Measurements from ENCODE around the gene DGCR6.
"Not testable (repeated sequence)": the region's sequence is repeated elsewhere in the genome, so short reads cannot be mapped to it uniquely, and the experiment has no call there.

Gene DGCR6

GRCh38 chr22:18947905-18948304 lies 41.8 kb downstream of the DGCR6 start:
- H3K27me3 ChIP-seq (ENCODE audit: insufficient read depth, low read depth) = 0 out of 2 replicates have a peak, but pooled peaks cover 3% of the 10 kb centered on the region
- no peak overlapping the region for H2AFZ ChIP-seq (ENCODE audit: low read depth)
- no peak for TF ChIP-seq CTCF (conservative IDR thresholded peaks at IDR 0.05; ENCODE audit: low read depth, low read length)
- no peak overlapping the region for H3K9ac ChIP-seq
- no peaks in the 10 kb centered on the region for H4K20me1 ChIP-seq (ENCODE audit: insufficient read depth)
- H3K4me3 ChIP-seq (IDR thresholded peaks at IDR 0.05; ENCODE audit: insufficient read depth, low read depth, low read length) = no peak overlapping the region
- no peak overlapping the region for H3K4me2 ChIP-seq
- no peaks in the 10 kb centered on the region for H3K4me1 ChIP-seq (ENCODE audit: low read depth, poor library complexity, severe bottlenecking)
- H3K36me3 ChIP-seq (ENCODE audit: insufficient read depth) = no peaks in the 10 kb centered on the region
- H3K79me2 ChIP-seq (ENCODE audit: insufficient read depth, low read depth) = no peaks in the 10 kb centered on the region
- H3K27ac ChIP-seq = no peak overlapping the region

- TF ChIP-seq CTCF (conservative IDR thresholded peaks at IDR 0.05; ENCODE audit: low read depth, low read length) = no peak
- H2AFZ ChIP-seq (ENCODE audit: low read depth) = no peak overlapping the region
- no peaks in the 10 kb centered on the region for H3K36me3 ChIP-seq (ENCODE audit: insufficient read depth)
- no peaks in the 10 kb centered on the region for H4K20me1 ChIP-seq (ENCODE audit: insufficient read depth)
- H3K4me1 ChIP-seq (ENCODE audit: low read depth, poor library complexity, severe bottlenecking) = no peaks in the 10 kb centered on the region
- no peak overlapping the region for H3K4me3 ChIP-seq (IDR thresholded peaks at IDR 0.05; ENCODE audit: insufficient read depth, low read depth, low read length)
- H3K9ac ChIP-seq = no peak overlapping the region
- 0 out of 2 replicates have a peak, but pooled peaks cover 3% of the 10 kb centered on the region for H3K27me3 ChIP-seq (ENCODE audit: insufficient read depth, low read depth)
- no peaks in the 10 kb centered on the region for H3K79me2 ChIP-seq (ENCODE audit: insufficient read depth, low read depth)
- H3K27ac ChIP-seq = no peak overlapping the region
- no peak overlapping the region for H3K4me2 ChIP-seq
Observed at GRCh38 chr22:18950141-18950540, 44.0 kb downstream of the DGCR6 start.

- Histone ChIP-seq H3K27me3 (ENCODE audit: insufficient read depth, low read depth) (peaks cover 18% of the 10 kb centered on the region; the same call in 1 of the 2 replicates), H3K4me1 (ENCODE audit: low read depth, poor library complexity, severe bottlenecking) (no peaks in the 10 kb centered on the region), H2AFZ (ENCODE audit: low read depth) (no peak overlapping the region), H4K20me1 (ENCODE audit: insufficient read depth) (no peaks in the 10 kb centered on the region), H3K9ac (no peak overlapping the region), H3K4me3 (IDR thresholded peaks at IDR 0.05; ENCODE audit: insufficient read depth, low read depth, low read length) (no peak overlapping the region), H3K4me2 (no peak overlapping the region), H3K27ac (no peak overlapping the region), H3K36me3 (ENCODE audit: insufficient read depth) (no peaks in the 10 kb centered on the region), H3K79me2 (ENCODE audit: insufficient read depth, low read depth) (no peaks in the 10 kb centered on the region)
- no peak for TF ChIP-seq CTCF (conservative IDR thresholded peaks at IDR 0.05; ENCODE audit: low read depth, low read length)
Observed at GRCh38 chr22:18952022-18952421, 45.9 kb downstream of the DGCR6 start.

- H3K79me2 ChIP-seq (ENCODE audit: insufficient read depth, low read depth); H2AFZ ChIP-seq (ENCODE audit: low read depth); H3K4me1 ChIP-seq (ENCODE audit: low read depth, poor library complexity, severe bottlenecking); H4K20me1 ChIP-seq (ENCODE audit: insufficient read depth); H3K9ac ChIP-seq; H3K4me2 ChIP-seq; H3K27ac ChIP-seq; H3K4me3 ChIP-seq (IDR thresholded peaks at IDR 0.05; ENCODE audit: insufficient read depth, low read depth, low read length); H3K36me3 ChIP-seq (ENCODE audit: insufficient read depth): not testable (repeated sequence)
- peaks cover 22% of the 10 kb centered on the region; the same call in 1 of the 2 replicates for H3K27me3 ChIP-seq (ENCODE audit: insufficient read depth, low read depth)
Observed at GRCh38 chr22:18953128-18953527, 47.0 kb downstream of the DGCR6 start.

- H3K4me3 ChIP-seq (IDR thresholded peaks at IDR 0.05; ENCODE audit: insufficient read depth, low read depth, low read length); H2AFZ ChIP-seq (ENCODE audit: low read depth); H3K9ac ChIP-seq; H3K4me2 ChIP-seq; H3K36me3 ChIP-seq (ENCODE audit: insufficient read depth); H3K4me1 ChIP-seq (ENCODE audit: low read depth, poor library complexity, severe bottlenecking); H4K20me1 ChIP-seq (ENCODE audit: insufficient read depth); H3K27ac ChIP-seq; H3K79me2 ChIP-seq (ENCODE audit: insufficient read depth, low read depth): not testable (repeated sequence)
- H3K27me3 ChIP-seq (ENCODE audit: insufficient read depth, low read depth) = peaks cover 30% of the 10 kb centered on the region
- peak; percentile 71 for TF ChIP-seq CTCF (conservative IDR thresholded peaks at IDR 0.05; ENCODE audit: low read depth, low read length)
Observed at GRCh38 chr22:18954303-18954989, 48.3 kb downstream of the DGCR6 start.

Data from KMS-11 (cell line).